C1 segment of cervical spinal cord (tissue), 14 donors: ENCODE results near the gene LETM1.

Experiments
- DNase-seq, 14 donors: peaks; one replicate each; lab custom pipeline; 2025; lab: John Stamatoyannopoulos, UW

LETM1 gene

DNA sequence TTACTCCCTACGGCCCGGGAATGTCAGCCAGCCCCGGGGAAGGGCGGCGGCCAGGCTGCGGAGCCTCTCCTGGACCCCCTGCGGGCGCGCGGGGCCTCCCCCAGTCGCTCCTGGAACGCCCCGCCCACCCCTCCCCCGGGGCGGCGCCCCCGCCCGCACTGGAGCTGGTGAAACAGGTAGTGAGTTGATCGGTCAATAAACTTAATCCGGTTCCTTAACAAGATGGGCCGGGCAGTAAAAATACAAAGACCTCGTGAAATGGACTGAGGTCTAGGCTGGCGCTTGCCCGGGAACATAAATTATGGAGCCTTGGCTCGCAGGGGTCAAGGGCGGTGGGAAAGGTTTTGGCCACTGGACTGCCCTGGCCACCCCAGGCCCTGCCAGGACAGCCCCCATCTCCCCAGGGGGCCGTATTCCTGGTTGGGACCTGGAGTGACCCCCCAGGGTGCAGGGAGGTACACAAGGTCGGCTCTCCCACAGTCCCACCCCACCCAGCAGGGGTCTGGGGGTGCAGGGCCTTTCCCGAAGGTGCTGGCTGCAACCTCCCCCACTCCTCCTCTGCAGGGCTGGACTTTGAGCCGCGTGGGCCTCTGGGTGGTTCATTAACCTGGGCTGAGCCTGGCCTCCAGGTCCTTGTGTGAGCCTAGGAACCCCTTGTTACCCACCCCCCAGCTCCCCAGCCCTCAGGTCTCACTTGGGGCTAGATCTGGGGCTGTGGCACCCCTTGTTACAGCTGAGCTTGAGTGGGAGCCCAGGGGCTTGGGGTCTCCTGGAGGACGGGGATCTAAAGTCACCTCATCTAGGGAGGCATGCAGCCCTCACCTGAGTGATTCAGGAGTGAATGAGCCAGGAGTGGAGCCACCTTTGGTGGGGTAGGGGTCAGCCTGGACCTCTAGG, 60.4 kb downstream of the LETM1 start:
- no peak for DNase-seq

DNA sequence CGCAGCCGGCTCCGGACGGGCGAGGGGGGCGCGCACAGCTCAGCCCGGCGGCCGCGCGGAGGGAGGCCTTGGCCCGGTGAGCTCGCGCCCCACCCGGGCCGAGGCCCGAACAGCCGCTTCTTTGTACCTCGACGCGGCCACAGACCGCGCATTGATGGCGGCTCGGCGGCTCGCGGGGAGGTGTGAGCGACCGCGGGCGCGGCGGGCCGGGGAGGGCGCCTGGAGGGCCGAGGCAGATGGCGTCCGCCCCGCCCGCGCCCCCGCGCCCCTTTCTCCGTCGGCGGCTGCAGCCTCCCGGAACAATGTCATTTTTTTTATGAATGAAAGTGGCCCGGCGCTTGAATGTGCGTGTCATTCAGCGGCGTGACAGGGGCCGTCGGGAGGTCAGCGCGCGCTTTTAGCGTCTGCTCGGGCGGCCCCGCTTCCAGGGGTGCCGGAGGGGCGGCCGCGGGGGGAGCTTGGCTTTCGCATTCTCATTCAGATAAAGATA, 61.1 kb downstream of the LETM1 start:
- DNase-seq: no peak

DNA sequence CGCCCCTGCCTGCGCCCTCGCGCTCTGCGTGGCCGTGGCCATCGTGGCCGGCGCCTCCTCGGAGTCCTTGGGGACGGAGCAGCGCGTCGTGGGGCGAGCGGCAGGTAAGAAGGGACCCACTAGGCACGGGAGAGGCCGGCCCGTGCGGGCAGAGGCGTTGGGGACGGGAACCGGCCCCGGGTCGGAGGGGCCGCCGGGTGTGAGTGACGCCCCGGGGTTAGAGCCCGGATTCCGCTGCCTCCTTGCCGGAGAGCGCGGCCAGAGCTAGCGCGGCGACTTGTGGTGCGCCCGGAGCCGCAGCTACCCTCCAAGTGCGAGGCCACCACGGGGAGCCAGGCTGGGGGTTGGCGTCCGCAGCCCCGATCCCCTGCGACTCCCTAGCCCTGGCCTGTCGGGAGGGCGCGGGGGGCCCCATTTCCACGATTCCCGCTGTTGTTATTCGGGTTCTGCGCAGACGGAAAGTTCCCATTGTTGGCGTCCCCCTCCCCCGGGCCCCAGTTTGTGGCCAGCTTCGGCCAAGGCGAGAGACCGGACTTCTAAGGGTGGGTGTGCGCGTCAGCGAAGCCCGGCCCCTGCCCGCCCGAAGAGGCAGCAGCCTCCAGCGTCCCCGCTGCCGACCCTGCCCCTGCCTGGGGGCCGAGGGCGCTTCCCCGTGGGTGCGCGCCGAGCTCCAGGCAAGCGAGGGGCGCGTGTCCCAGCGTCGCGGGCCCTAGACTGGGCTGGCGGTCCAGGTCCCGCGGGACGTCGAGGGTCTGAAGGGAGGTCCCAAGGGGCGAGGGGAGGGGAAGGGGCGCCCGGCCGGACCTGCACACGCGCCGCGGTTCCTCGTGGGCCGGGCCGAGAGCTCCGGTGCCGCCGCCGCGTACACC, 61.8 kb downstream of the LETM1 start:
- no peak for DNase-seq

DNA sequence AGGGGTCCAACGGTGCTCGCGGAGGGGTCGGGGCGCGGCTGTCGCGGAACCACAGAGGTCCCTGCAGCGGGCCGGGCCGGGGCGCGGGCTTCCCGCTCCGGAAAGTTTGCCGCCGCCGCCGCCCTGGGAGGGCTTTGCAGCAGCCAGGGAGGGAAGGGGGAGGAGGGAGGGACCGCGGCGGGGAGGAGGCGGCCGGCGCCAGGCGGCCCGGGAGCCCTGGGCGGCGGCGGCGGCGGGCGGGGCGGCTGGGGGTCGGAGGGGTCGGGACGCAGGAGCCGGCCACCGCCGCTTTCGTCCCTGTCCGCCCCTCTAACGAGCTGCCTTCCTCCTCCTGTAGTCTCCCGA, 62.5 kb downstream of the LETM1 start:
- no peak for DNase-seq

DNA sequence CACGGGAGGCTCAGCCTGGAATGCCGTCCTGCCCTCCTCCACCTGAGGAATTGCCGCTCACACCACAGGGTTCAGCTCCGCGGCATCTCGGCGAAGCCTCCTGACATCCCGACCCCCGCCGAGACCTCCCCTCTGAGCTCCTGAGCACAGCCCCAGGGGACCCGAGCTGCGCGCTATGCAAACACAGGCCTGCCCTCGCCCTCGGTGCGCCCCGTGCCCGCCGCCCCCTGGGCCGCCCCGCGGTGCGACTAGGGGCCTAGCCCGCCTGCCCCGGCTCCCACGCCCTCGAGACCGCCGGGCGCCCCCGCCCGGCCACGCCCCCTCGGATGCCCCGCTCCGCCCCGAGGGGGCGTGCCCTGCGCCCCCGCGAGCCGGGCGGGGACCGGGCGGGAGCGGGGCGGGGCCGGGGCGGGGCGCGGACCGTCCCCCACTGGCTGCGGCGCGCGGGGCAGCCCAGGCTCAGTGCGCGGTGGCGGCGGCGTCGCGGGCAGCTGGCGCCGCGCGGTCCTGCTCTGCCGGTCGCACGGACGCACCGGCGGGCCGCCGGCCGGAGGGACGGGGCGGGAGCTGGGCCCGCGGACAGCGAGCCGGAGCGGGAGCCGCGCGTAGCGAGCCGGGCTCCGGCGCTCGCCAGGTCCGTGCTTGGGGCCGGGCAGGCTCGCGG, 63.0 kb downstream of the LETM1 start, which contains the start of gene FGFR3:
TSS of gene FGFR3 (plus strand) at position 462 of the 664 bp plus-strand sequence. CDS start 642 bp downstream, outside the sequence.
- DNase-seq: peak in 2 of 14 donors; percentile 34 to 63

DNA sequence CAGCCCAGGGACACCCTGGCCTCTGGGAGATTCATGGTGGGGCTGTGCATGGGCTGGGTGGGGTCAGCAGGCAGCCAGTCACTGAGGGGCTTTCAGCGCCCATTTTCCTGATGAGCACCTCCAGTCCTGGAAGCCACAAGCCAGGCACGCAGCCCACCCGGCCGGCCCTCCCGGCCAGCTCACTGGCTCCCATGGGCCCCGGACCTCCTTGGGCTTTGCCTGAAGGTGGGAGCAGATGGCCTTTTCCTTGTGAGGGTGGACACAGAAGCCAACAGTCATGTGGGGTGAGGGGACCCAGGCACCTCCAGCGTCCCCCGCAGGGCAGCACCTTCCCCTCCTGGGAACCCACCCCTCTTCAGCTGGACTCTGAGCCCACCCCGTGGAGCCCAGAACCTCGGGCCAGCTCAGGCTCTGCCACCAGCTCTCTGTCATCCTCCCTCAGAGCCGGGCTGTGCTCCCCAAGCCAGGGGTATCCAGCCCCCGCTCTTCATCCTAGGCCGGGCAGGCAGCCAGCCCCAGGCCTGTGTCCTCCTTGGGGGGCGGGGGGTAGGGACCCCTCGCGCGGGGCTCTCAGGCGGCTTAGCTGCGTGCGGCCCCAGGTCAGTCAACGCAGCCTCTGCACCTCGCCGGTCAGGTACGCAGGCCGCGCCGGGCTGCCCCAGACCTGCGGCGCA, 63.7 kb downstream of the LETM1 start:
- no peak for DNase-seq

DNA sequence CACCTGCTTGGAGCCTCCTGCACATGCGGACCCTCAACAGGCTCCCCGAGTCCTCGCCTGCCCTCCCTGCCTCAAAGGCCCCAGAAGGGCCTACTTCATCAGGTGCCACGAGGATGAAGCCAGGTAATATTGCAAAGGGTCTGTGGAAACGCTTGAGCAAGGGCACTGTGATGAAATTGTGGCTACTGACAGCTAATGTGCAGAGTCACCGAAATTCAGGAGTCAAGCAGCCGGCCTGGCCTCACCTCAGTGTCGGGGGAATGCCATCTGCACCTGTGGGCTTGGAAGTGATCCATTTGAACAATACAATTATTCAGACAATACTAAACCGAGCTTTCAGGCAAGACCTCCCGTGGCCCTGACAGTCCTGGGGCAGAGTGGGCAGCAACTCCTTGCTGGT, 66.0 kb downstream of the LETM1 start:
- no peak for DNase-seq

DNA sequence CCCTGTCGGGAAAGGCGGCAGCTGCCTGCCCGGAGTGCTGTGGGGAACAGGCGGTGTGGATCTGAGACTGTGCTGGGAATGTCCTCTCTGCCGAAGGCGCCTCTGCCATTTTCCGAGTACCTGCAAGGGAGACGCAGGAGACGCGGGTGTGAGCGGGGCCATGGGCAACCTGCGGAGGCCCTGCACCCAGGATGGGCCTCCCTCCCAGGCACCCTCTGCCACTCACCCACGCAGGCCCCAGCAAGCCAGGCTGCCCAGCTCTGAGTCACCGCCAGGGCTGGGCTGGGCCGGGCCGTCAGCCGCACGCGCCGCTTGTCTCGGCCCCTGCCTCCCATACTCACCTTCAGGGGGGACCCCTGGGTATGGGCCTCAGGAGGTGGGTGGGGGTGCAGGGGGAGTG, 66.4 kb downstream of the LETM1 start:
- DNase-seq: no peak

DNA sequence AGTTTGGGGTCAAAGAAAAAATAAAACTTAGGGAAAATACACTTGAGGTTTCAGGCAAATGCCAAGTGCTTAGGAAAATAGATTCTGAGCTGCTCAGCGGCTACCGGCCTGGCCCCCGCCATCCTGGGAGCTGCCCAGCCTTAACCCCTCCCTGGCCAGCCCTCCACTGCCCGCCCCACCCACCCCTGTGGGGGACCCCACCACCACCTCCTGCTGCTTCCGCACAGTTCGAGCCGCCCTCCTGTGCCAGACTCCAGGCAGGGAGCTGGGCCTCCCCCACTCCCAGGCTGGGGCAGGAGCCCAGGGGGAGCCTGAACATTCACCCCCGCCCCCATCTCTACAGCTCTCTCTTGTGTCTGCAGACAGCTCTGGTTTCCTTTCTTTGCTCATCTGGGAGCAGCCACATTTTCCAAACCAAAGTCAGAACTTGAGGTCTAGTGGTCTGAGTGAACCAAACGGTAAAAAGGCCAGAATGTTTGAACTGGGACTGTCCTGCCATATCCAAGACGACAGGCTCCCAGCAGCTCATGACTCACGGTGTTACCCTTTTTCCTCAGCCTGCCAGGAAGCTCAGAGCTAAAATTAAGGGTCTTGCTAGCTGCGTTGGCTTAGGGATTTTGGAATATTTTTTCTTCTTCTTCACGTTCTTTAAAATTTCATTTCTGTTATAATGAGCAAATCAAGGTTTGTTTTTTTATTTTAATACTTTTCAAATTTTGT, 67.5 kb downstream of the LETM1 start:
- no peak for DNase-seq

DNA sequence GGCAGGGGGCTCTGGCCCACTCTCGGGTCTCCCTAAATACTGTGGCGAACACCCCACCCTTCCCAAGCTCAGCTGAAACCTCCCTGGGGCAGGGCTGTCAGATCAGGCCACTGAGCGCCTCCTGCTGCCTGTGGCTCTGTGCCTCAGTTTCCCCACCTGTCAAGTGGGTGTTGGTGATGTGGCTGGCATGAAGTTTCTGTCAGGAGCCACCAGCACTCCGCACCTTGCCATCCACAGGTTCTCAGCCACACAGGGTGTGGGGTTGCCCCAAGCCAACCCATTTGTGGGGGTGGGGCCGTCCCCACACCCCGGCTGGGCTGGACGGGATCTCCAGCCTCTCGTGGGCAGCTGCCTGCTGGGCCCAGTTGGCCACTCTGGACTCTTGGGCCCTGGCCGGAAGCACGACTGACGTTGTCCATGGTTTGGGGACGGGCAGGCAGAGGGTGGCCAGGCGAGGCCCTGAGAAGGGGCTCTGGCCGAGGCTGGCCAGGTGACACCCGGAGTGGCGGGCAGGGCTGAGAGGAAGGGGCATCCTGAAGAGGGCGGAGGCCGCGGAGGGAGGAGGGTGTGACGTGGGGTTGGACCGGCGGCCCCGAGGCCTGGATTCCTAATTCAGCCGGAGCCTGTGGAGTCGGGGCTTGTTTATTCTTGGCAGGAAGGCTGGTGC, 68.4 kb downstream of the LETM1 start:
- no peak for DNase-seq

DNA sequence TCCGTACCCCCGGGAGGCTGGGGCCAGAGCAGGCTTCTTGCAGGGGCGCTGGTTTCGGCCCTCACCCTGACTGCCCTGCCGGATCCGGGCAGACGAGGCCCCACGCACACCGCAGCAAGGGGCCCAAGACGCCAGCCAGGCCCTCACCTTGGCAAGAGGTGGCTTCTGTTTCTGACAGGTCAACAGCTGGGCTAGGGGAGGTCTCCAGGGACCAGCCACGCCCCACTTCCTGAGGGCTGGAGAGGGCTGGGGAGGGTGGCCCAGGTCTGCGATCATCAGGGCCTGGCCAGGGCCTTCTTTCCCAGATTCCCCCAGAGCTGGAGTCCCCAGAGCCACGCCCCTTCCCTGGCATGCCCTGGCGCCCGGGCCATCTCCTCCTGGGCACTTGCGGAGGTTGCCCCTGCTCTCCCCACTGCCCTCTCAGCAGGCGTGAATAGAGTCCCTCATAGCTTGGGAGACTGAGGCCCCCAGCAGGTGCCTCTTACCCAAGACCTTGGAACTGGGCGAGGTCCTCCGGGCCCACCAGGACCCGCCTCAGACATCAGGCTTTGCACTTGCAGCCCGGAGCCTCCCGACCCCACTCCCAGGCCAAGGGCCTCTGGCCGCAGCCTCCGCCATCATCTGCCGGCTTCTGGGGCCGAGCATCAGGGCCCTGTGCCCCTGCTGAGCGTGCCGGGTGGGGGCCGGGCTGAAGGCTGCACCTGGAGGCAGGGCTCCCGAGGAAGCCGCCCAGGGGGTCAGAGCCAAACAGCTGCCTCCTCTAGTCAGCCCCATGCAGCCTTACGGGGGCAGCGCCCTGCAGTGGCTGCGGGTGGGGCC, 69.2 kb downstream of the LETM1 start:
- DNase-seq: no peak

DNA sequence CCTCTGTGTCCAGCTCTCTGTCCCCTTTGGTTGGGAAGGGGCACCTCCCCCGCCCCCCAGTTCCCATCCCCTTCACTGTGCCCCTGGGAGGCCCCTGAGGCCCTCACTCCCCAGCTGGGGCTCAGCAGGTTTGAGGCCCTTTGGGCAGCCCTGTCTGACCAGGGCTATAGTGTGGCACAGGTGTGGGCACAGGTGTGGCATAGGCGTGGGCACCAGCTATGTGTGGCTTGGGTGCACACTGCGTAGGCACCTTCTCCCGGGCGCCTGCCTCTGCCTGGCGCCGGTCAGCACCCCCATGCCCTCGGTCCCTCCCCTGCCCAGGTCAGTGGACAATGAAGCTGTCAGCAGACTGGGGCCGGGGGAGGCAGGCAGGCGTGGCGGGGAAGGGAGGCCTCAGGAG, 70.4 kb downstream of the LETM1 start:
- DNase-seq: no peak

DNA sequence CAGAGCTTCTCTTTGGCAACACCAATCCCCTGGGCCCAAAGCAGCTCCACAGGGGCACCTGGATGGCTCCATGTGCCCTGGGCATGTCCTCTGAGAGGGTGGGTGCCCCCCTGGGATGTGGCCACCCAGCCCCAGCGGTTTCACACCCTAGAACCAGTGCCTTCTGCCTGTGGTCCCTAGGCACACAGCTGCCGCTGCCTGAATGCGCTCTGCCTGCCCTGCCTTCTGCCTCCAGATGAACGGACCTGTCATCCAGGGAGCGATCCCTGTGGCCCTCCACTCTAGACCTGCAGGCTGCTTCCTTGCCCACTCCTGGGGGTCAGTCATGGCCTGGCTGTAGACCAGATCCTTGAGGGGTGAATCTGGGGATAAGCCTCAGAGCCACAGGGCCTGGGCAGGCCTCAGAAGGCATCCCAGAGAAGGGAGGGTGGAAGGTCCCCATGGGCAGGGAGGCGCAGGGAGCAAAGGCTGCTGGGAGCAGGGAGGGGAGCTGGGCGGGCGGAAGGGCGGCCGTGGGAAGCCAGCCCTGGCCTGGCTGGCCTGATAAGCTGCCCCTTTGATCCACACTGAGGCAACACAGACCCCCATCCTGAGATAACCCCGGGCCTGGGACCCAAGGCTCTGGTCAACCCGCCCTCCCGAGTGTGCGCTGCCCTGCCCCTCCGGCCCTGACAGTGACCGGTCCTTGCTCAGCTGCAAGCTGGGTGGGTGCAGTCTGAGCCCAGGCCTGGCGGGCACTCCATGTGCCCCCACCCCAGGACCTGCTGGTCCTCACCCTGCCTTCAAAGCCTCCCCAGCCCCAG, 71.0 kb downstream of the LETM1 start:
- DNase-seq: peak in 7 of 14 donors; percentile 24 to 62 (median 48)

DNA sequence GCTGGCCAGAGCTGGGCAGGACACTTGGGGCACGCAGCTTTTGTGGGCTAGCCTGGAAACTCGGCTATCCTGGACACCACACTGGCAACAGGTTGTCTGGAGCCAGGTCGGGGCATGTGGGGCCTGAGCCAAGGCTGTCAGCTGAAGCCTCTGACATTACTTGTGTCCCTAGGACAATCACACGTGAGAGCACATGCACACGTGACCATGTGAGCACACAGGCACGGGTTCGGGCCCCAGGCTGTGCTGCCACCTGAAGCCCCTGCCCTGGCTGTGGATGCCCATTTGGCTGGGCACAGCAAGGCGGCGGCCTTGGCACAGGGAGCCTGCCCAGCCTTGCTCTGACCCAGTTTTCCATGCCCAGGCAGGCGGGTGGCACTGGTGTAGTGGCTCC, 71.6 kb downstream of the LETM1 start:
- peak in 5 of 14 donors; percentile 42 to 66 (median 57) for DNase-seq

DNA sequence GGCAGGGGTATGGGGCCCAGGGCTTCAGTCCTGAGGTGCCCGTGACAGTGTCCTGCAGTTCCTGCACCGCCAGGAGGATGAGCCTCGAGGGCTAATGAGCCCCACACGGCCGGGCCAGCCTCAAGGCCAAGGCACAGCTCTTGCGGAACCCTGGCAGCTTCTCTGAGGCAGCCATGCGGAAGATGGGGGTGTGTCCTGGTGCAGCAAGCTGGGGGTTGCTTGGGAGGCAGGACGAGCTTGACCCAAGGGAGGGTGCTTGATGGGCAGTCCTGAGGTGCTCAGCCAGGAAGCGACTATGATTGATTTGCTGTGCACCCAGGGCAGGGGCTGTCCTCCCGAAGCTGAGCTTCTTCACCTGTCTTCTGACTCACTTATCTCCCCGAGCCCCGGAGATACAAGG, 72.0 kb downstream of the LETM1 start:
- peak in 2 of 14 donors; percentile 15 to 30 for DNase-seq

DNA sequence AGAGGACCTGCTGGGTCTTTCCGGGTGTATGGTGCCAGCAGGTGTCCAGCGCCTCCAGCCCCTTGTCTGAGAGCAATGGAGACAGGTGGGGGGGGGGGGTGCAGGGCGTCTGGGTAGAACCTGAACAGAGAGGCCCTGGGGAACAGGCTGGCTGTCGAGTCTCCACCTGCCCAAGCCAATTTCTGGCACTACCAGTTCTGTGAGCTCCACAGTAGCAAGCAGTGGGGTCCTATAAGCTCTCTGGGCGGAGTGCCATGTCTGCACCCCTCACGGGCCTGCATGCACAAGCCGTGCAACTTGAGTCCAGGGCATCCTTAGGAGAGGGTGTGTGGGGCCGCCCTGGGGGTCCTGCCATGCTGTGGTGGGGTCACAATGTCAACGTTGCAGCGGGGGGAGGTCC, 72.9 kb downstream of the LETM1 start:
- no peak for DNase-seq

DNA sequence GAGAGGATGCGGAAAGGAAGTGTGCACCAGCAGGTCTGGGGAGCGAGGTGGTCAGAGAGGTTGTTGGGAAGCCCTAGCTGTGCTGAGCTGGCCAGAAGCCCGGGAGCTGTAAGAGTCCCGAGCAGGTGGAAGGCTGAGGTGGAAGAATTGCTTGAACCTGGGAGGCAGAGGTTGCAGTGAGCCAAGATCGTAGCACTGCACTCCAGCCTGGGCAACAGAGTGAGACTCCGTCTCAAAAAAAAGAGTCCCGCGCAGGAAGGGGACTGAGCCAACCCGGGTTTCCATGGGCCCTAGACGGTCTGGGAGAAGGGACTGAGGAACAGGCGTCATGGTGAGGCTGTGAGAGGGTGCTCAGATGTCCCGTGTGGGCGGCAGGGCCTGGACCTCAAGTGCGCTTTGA, 75.5 kb downstream of the LETM1 start:
- no peak for DNase-seq
